Adrenal gland (tissue), 12 donors: ENCODE measurements around the gene TRAPPC1. TPM values are rescaled to one million over a fixed set of nuclear protein-coding genes. Genes with fewer than 3 reads are reported as not detected.

Experiments used
- DNase-seq, 7 donors: peaks; one replicate each; pipeline ENCODE4 v3.0.0-alpha.2; 2019 to 2020
- H3K27ac ChIP-seq, 5 donors: fragments of 200-600 bp; sonication (generic) in 4 of 5; 1 replicate in 3 of 5; 2 replicates in 2 of 5; pipeline versions ENCODE4 v1.5.1 to v1.8.0; 2016 to 2020; ENCODE audit warnings: mild to moderate bottlenecking in 1 of 5
- H3K27me3 ChIP-seq: fragments of 200-600 bp; 2 replicates; pipeline ENCODE4 v1.8.0; 2021
- H3K36me3 ChIP-seq, 2 donors: fragments of 200-600 bp; replicated peaks in 1 of 2; 1 replicate in 1 of 2; 2 replicates in 1 of 2; pipeline versions ENCODE4 v1.5.1 to v1.8.0; 2018 to 2022
- H3K4me1 ChIP-seq, 2 donors: fragments of 200-600 bp; replicated peaks in 1 of 2; 1 replicate in 1 of 2; 2 replicates in 1 of 2; pipeline versions ENCODE4 v1.5.1 to v1.8.0; 2018 to 2021
- H3K4me3 ChIP-seq, 4 donors: fragments of 200-600 bp; sonication (generic) in 3 of 4; one replicate each; pipeline ENCODE4 v1.5.1; 2016 to 2018
- H3K9me3 ChIP-seq, 3 donors: fragments of 200-600 bp; sonication (generic) in 1 of 3; replicated peaks in 1 of 3; 1 replicate in 2 of 3; 2 replicates in 1 of 3; pipeline versions ENCODE4 v1.5.1 to v1.8.0; 2016 to 2021
- CTCF ChIP-seq, 6 experiments: fragments of 450-650 bp in 4 of 6; fragments of 200-600 bp in 2 of 6; sonication (generic) in 1 of 6; IDR thresholded peaks; 1 replicate in 5 of 6; 2 replicates in 1 of 6; pipeline versions ENCODE4 v1.5.1 to v1.8.0; 2016 to 2021; ENCODE audit warnings: antibody characterized with exemption in 6 of 6, mild to moderate bottlenecking in 2 of 6, moderate library complexity in 1 of 6
- POLR2A ChIP-seq, 2 donors: fragments of 450-650 bp; IDR thresholded peaks; one replicate each; pipeline ENCODE4 v1.6.1; 2017; ENCODE audit warnings: antibody characterized with exemption in 2 of 2, mild to moderate bottlenecking in 2 of 2, moderate library complexity in 1 of 2
- WGBS, 4 donors: extraction: QIAGEN DNeasy Blood & Tissue Kit in 2 of 4; methylation state at CpG; one replicate each; pipeline versions ENCODE4 v1.1.5 to v1.1.7; 2013 to 2017; 5-methylcytosine and 5-hydroxymethylcytosine counted together
- intact Hi-C, 2 donors: fragments of 100-400 bp; cut with DNase I; formaldehyde crosslinking; loops; one replicate each; pipeline versions ENCODE4 v1.14.1 to v1.15.0; 2022 to 2023
- polyA plus RNA-seq, 3 donors: library from polyadenylated mRNA; stranded (reverse); fragments of 200-250 nt in 2 of 3; fragments of 350-450 nt in 1 of 3; fragmentation: Illumina TruSeq in 1 of 3; extraction: RNeasy Lipid Tissue Mini Kit (QIAGEN cat#74804) in 1 of 3; gene quantifications; one replicate each; pipeline ENCODE4 v1.2.3, GENCODE V29; 2013 to 2014
- total RNA-seq, 9 donors: library from RNA; depleted of rRNA in 4 of 9; stranded (reverse); fragments of >200 nt in 4 of 9; fragments of 120-200 nt in 1 of 9; fragmentation: NEBNext Ultra II Directional in 1 of 9; extraction: Animal tissue kit (Norgen Biotek cat#: 25700) in 1 of 9; gene quantifications; one replicate each; pipeline versions ENCODE4 v1.1.0 to v1.2.4, GENCODE V29; 2013 to 2023
- donor health status: healthy with polysubstance abuse.
- donor health status: Bipolar disorder and iron deficiency.
- donor health status: DM: yes; HTN: yes; CAD: no.
- donor health status: DM: no; HTN: no; CAD: no.
- donor health status: DM: no; HTN: no; CAD: no.
- donor health status: DM: yes; HTN: yes; CAD: no.

The TRAPPC1 gene
- total and polyA plus RNA-seq, 12 donors: 32.2 to 220 (median 121) TPM

GRCh38 chr17:7929158-7930023, 2.4 kb downstream of the TRAPPC1 start, which contains the start of gene KCNAB3:
TSS of gene KCNAB3 (minus strand) at chr17:7929856. CDS start at chr17:7929435, 421 bp downstream.
- H3K4me3 ChIP-seq: no peak within 1 kb of the TSS

GRCh38 chr17:7927596-7927995, 4.2 kb downstream of the TRAPPC1 start:
- 80 to 93% (median 91%) methylated on average over 3 of the region's 3 CpGs for WGBS, 4 donors
- intact Hi-C loops: no loop called here
- Histone ChIP-seq H3K27me3 (no peaks in the 10 kb centered on the region), H3K4me3 (no peak overlapping the region), H3K9me3 (no peaks in the 10 kb centered on the region), H3K36me3 (no peaks in the 10 kb centered on the region), H3K4me1 (peaks cover 14 to 15% of the 10 kb centered on the region in 2 donors), H3K27ac (no peak overlapping the region)
- no peak for TF ChIP-seq POLR2A (IDR thresholded peaks at IDR 0.05)
- TF ChIP-seq CTCF (IDR thresholded peaks at IDR 0.05): no peak
- DNase-seq: no peak

More at GRCh38 chr17:7929158-7930023, 2.4 kb downstream of the TRAPPC1 start, which contains the start of gene KCNAB3:
- H3K27ac ChIP-seq: no peak within 1 kb of the TSS
- peak in 4 of 7 donors; percentile 40 to 69 (median 44) for DNase-seq
- H3K27me3 ChIP-seq: no peaks in the 10 kb centered on the region
- intact Hi-C loops: loop anchor here in 1 of 2 donors (10.0 kb wide), 1 partner anchor 55 kb away; no protein-coding TSS in a partner anchor
- H3K9me3 ChIP-seq: no peaks in the 10 kb centered on the region
- TF ChIP-seq CTCF (IDR thresholded peaks at IDR 0.05): no peak
- TF ChIP-seq POLR2A (IDR thresholded peaks at IDR 0.05): no peak
- H3K36me3 ChIP-seq: no peaks in the 10 kb centered on the region
- H3K4me1 ChIP-seq: peaks cover 16 to 19% of the 10 kb centered on the region in 2 donors
- 41 to 61% (median 43%) methylated on average over 41 to 67 of the region's 67 CpGs for WGBS, 4 donors

GRCh38 chr17:7922845-7923628, 8.7 kb downstream of the TRAPPC1 start:
- peak overlapping the region in 2 of 4 donors; percentile 21 to 58 for H3K4me3 ChIP-seq
- peak in 1 of 2 donors; percentile 72 for TF ChIP-seq POLR2A (IDR thresholded peaks at IDR 0.05)
- TF ChIP-seq CTCF (IDR thresholded peaks at IDR 0.05): no peak
- WGBS, 4 donors: 19 to 39% (median 24%) methylated on average over 17 to 45 of the region's 45 CpGs
- H3K27ac ChIP-seq: peak overlapping the region in 4 of 5 donors; percentile 15 to 61 (median 24)
- intact Hi-C loops: no loop called here
- no peaks in the 10 kb centered on the region for H3K27me3 ChIP-seq
- H3K4me1 ChIP-seq: peaks cover 11% of the 10 kb centered on the region in 2 donors
- DNase-seq: peak; percentile 82 to 93 (median 87)
- no peaks in the 10 kb centered on the region for H3K9me3 ChIP-seq
- no peaks in the 10 kb centered on the region for H3K36me3 ChIP-seq
